ENCODE results near the gene ACTG1.

Gene ACTG1

GRCh38 chr17:81481073-81481799 lies 31.4 kb downstream of the ACTG1 start:
- peak; percentile 51 for DNase-seq (ENCODE audit: low read depth)

- no peak for DNase-seq (ENCODE audit: low read depth)
These were observed 32.2 kb downstream of the ACTG1 start for GRCh38 chr17:81480140-81481072.

- DNase-seq (ENCODE audit: low read depth) = no peak
These were observed 33.2 kb downstream of the ACTG1 start for GRCh38 chr17:81479175-81480071.

- DNase-seq (ENCODE audit: low read depth) = no peak
These were observed 34.5 kb downstream of the ACTG1 start for GRCh38 chr17:81478119-81478518.

GRCh38 chr17:81477173-81477572 lies 35.4 kb downstream of the ACTG1 start:
- no peak for DNase-seq (ENCODE audit: low read depth)

- DNase-seq (ENCODE audit: low read depth) = no peak
These were observed 36.0 kb downstream of the ACTG1 start for GRCh38 chr17:81476635-81477034.

GRCh38 chr17:81476097-81476496 lies 36.5 kb downstream of the ACTG1 start:
- DNase-seq (ENCODE audit: low read depth) = no peak

- no peak for DNase-seq (ENCODE audit: low read depth)
These were observed 37.6 kb downstream of the ACTG1 start for GRCh38 chr17:81474958-81475357.

GRCh38 chr17:81473019-81473418 lies 39.6 kb downstream of the ACTG1 start:
- DNase-seq (ENCODE audit: low read depth) = no peak

- no peak for DNase-seq (ENCODE audit: low read depth)
These were observed 40.7 kb downstream of the ACTG1 start for GRCh38 chr17:81471818-81472456.

GRCh38 chr17:81470944-81471817 lies 41.4 kb downstream of the ACTG1 start:
- DNase-seq (ENCODE audit: low read depth) = no peak

- DNase-seq (ENCODE audit: low read depth) = no peak
These were observed 42.2 kb downstream of the ACTG1 start for GRCh38 chr17:81470270-81470943.

GRCh38 chr17:81469266-81469665 lies 43.3 kb downstream of the ACTG1 start:
- DNase-seq (ENCODE audit: low read depth) = no peak

GRCh38 chr17:81468770-81469121 lies 43.9 kb downstream of the ACTG1 start:
- no peak for DNase-seq (ENCODE audit: low read depth)

- no peak for DNase-seq (ENCODE audit: low read depth)
These were observed 44.4 kb downstream of the ACTG1 start for GRCh38 chr17:81468111-81468769.

- no peak for DNase-seq (ENCODE audit: low read depth)
These were observed 45.8 kb downstream of the ACTG1 start for GRCh38 chr17:81466564-81467472.

GRCh38 chr17:81465910-81466309 lies 46.7 kb downstream of the ACTG1 start:
- no peak for DNase-seq (ENCODE audit: low read depth)

- no peak for DNase-seq (ENCODE audit: low read depth)
These were observed 48.0 kb downstream of the ACTG1 start for GRCh38 chr17:81464586-81464985.

- no peak for DNase-seq (ENCODE audit: low read depth)
These were observed 49.1 kb downstream of the ACTG1 start for GRCh38 chr17:81463506-81463905.

All from activated T-cell treated with anti-CD3 and anti-CD28 coated beads for 1 hour (primary cell).